ENCODE data around the gene NEK3.

The NEK3 gene

DNA sequence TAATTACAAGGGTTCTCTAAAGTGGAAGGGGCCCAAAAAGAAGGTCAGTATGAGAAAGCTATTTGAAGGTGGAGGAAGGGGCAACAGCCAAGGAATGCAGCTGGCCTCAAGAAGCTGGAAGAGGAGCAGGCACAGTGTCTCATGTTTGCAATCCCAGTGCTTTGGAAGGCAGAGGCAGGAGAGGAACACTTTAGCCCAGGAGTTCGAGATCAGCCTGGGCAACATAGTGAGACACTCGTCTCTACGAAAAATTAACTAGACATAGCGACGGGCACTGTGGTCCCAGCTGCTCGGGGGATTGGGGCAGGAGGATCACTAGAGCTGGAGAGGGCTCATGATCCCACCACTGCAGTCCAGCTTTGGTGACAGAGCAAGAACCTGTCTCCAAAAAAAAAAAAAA lies 656 bp upstream of the NEK3 start:
- H3K9ac ChIP-seq (ENCODE audit: low read length), result no peak overlapping the region

DNA sequence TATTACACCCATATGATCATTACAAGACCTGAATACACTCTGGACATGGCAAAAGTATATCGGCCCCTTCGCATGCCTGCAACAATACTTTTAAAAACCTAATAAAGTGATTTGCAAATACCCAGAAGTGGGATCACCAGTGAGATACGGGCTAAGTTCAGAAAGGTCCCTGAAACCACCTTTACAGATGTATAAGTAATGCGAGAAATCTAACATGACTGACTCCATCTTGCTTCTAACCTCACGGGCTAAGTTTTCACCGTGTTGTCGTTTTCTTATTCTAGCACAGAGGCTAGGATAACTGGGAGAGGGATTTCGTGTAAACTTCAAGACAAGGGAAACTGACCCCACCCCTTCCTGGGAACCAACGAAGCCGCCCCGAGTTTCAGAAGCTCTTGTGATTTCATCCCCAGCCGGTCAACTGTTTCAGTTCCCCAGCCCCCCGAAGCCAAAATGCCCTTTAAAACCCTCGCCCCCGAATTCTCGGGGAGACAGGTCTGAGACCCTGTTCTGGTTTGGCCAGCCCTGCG lies 703 bp downstream of the NEK3 start:
- Histone ChIP-seq H3K27me3 (replicated peaks; ENCODE audit: insufficient read depth, low read length) (no peaks in the 10 kb centered on the region), H3K79me2 (ENCODE audit: low read length) (no peaks in the 10 kb centered on the region), H4K20me1 (ENCODE audit: insufficient read depth, low read length) (no peaks in the 10 kb centered on the region), H3K9me3 (replicated peaks; ENCODE audit: insufficient read depth, low read length) (no peaks in the 10 kb centered on the region), H3K4me3 (ENCODE audit: low read length) (peak overlapping the region; percentile 71), H3K9ac (ENCODE audit: low read length) (peak overlapping the region; percentile 56; the same call in 1 of the 2 replicates), H3K27ac (ENCODE audit: low read length) (no peak overlapping the region), H3F3A (ENCODE audit: insufficient read depth, low read length) (no peaks in the 10 kb centered on the region), H3K4me1 (ENCODE audit: low read length) (0 out of 2 replicates have a peak, but pooled peaks cover 4% of the 10 kb centered on the region), H3K4me2 (ENCODE audit: low read depth, low read length) (peak overlapping the region; percentile 50), H2AFZ (ENCODE audit: low read length) (peak overlapping the region; percentile 72), H3K36me3 (replicated peaks; ENCODE audit: insufficient read depth, low read length) (no peaks in the 10 kb centered on the region), H3K9me2 (replicated peaks; ENCODE audit: insufficient read depth, low read length) (no peaks in the 10 kb centered on the region)
- TF ChIP-seq EZH2 (optimal IDR thresholded peaks at IDR 0.05; ENCODE audit: low read depth, low read length), result no peak
- no peak for TF ChIP-seq EZH2phosphoT487 (IDR thresholded peaks at IDR 0.05; ENCODE audit: low read length)
- TF ChIP-seq, protein P1, sequence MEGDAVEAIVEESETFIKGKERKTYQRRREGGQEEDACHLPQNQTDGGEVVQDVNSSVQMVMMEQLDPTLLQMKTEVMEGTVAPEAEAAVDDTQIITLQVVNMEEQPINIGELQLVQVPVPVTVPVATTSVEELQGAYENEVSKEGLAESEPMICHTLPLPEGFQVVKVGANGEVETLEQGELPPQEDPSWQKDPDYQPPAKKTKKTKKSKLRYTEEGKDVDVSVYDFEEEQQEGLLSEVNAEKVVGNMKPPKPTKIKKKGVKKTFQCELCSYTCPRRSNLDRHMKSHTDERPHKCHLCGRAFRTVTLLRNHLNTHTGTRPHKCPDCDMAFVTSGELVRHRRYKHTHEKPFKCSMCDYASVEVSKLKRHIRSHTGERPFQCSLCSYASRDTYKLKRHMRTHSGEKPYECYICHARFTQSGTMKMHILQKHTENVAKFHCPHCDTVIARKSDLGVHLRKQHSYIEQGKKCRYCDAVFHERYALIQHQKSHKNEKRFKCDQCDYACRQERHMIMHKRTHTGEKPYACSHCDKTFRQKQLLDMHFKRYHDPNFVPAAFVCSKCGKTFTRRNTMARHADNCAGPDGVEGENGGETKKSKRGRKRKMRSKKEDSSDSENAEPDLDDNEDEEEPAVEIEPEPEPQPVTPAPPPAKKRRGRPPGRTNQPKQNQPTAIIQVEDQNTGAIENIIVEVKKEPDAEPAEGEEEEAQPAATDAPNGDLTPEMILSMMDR (IDR thresholded peaks at IDR 0.05; ENCODE audit: low read length), result no peak
- no peak for DNase-seq

More for the DNA sequence above, 656 bp upstream of the NEK3 start:
- no peak overlapping the region for H3K4me2 ChIP-seq (ENCODE audit: low read depth, low read length)
- no peaks in the 10 kb centered on the region for H3F3A ChIP-seq (ENCODE audit: insufficient read depth, low read length)
- H2AFZ ChIP-seq (ENCODE audit: low read length), result no peak overlapping the region
- H3K9me3 ChIP-seq (replicated peaks; ENCODE audit: insufficient read depth, low read length), result no peaks in the 10 kb centered on the region
- no peaks in the 10 kb centered on the region for H4K20me1 ChIP-seq (ENCODE audit: insufficient read depth, low read length)
- H3K4me1 ChIP-seq (ENCODE audit: low read length), result 0 out of 2 replicates have a peak, but pooled peaks cover 4% of the 10 kb centered on the region
- no peaks in the 10 kb centered on the region for H3K79me2 ChIP-seq (ENCODE audit: low read length)
- H3K27ac ChIP-seq (ENCODE audit: low read length), result no peak overlapping the region
- TF ChIP-seq EZH2phosphoT487 (IDR thresholded peaks at IDR 0.05; ENCODE audit: low read length) (no peak), EZH2 (optimal IDR thresholded peaks at IDR 0.05; ENCODE audit: low read depth, low read length) (no peak)
- TF ChIP-seq, protein P1 (IDR thresholded peaks at IDR 0.05; ENCODE audit: low read length), result no peak
- H3K4me3 ChIP-seq (ENCODE audit: low read length), result no peak overlapping the region
- H3K27me3 ChIP-seq (replicated peaks; ENCODE audit: insufficient read depth, low read length), result no peaks in the 10 kb centered on the region
- H3K9me2 ChIP-seq (replicated peaks; ENCODE audit: insufficient read depth, low read length), result no peaks in the 10 kb centered on the region
- no peak for DNase-seq
- H3K36me3 ChIP-seq (replicated peaks; ENCODE audit: insufficient read depth, low read length), result no peaks in the 10 kb centered on the region

DNA sequence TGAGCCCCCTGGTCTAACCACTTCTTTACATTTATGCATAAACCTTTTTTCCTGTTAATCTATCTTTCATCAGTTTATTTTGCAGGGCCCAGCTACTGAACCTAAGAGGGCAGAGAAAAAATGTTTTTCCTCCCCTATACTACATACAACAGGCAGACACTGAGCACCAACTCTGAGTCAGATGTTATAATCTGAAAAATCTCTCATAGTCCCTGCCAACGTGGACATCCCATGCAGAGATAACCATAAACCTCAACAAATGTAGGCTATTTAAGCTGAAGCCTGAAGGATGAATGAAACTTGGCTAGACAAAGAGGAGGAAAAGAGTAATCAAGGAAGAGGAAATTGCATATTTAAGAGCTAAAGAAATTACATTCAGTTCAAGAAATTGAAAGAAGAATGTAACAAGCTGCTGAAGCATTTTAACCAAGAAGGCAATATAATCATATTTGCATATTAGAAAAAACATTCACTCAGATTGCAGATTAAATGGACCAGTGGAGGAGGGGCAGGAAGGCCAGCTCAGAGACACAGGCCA lies 2.6 kb downstream of the NEK3 start:
- H3K4me2 ChIP-seq (ENCODE audit: low read depth, low read length), result no peak overlapping the region
- H3K9ac ChIP-seq (ENCODE audit: low read length), result no peak overlapping the region
- H3K27me3 ChIP-seq (replicated peaks; ENCODE audit: insufficient read depth, low read length), result no peaks in the 10 kb centered on the region
- no peaks in the 10 kb centered on the region for H3K36me3 ChIP-seq (replicated peaks; ENCODE audit: insufficient read depth, low read length)
- H3F3A ChIP-seq (ENCODE audit: insufficient read depth, low read length), result no peaks in the 10 kb centered on the region
- 0 out of 2 replicates have a peak, but pooled peaks cover 4% of the 10 kb centered on the region for H3K4me1 ChIP-seq (ENCODE audit: low read length)
- H3K9me3 ChIP-seq (replicated peaks; ENCODE audit: insufficient read depth, low read length), result no peaks in the 10 kb centered on the region
- no peak overlapping the region for H3K4me3 ChIP-seq (ENCODE audit: low read length)
- no peak overlapping the region for H2AFZ ChIP-seq (ENCODE audit: low read length)
- H3K9me2 ChIP-seq (replicated peaks; ENCODE audit: insufficient read depth, low read length), result no peaks in the 10 kb centered on the region
- DNase-seq, result no peak
- H4K20me1 ChIP-seq (ENCODE audit: insufficient read depth, low read length), result no peaks in the 10 kb centered on the region
- no peak overlapping the region for H3K27ac ChIP-seq (ENCODE audit: low read length)
- no peaks in the 10 kb centered on the region for H3K79me2 ChIP-seq (ENCODE audit: low read length)
- TF ChIP-seq, protein P1 (IDR thresholded peaks at IDR 0.05; ENCODE audit: low read length), result no peak
- TF ChIP-seq EZH2phosphoT487 (IDR thresholded peaks at IDR 0.05; ENCODE audit: low read length) (no peak), EZH2 (optimal IDR thresholded peaks at IDR 0.05; ENCODE audit: low read depth, low read length) (no peak)

Data from MM.1S (cell line).